Mesothelial cell of epicardium (in vitro differentiated cells): ENCODE measurements around the gene KRTCAP2. TPM values are rescaled to one million over a fixed set of nuclear protein-coding genes. Genes with fewer than 3 reads are reported as not detected.
A peak's percentile ranks its signal among the peaks of the same experiment; 100 is the strongest.

Source experiments
- DNase-seq, 2 experiments: peaks; one replicate each; pipeline ENCODE4 v3.0.0; 2021; ENCODE audit warnings: low spot score in 2 of 2; ENCODE audit not compliant: unreplicated experiment in 2 of 2
- H3K27ac Mint-ChIP-seq: 2 replicates; pipeline ENCODE4 v1.8.0; 2021; ENCODE audit warnings: mixed read lengths
- H3K27me3 Mint-ChIP-seq: 2 replicates; pipeline ENCODE4 v1.8.0; 2021; ENCODE audit warnings: low read depth, mixed read lengths
- H3K36me3 Mint-ChIP-seq: 2 replicates; pipeline ENCODE4 v1.8.0; 2021; ENCODE audit warnings: mixed read lengths
- H3K4me1 Mint-ChIP-seq: 2 replicates; pipeline ENCODE4 v1.8.0; 2021; ENCODE audit warnings: mixed read lengths
- H3K4me3 Mint-ChIP-seq: 2 replicates; pipeline ENCODE4 v1.8.0; 2021; ENCODE audit warnings: mild to moderate bottlenecking, moderate library complexity, mixed read lengths
- H3K9me3 Mint-ChIP-seq: 2 replicates; pipeline ENCODE4 v1.8.0; 2021; ENCODE audit warnings: mixed read lengths
- total RNA-seq: library from RNA; stranded (reverse); gene quantifications from 3 replicates; pipeline ENCODE4 v1.2.1, GENCODE V29; 2021
- TF ChIP-seq, protein P1 (sequence below): fragments of 200-600 bp; sonication (generic); IDR thresholded peaks from one replicate; pipeline ENCODE4 v1.5.0; 2021; ENCODE audit warnings: antibody characterized with exemption; ENCODE audit not compliant: unreplicated experiment

Gene KRTCAP2
- total RNA-seq, 1 donor from 2014 or later = 120 TPM

DNA sequence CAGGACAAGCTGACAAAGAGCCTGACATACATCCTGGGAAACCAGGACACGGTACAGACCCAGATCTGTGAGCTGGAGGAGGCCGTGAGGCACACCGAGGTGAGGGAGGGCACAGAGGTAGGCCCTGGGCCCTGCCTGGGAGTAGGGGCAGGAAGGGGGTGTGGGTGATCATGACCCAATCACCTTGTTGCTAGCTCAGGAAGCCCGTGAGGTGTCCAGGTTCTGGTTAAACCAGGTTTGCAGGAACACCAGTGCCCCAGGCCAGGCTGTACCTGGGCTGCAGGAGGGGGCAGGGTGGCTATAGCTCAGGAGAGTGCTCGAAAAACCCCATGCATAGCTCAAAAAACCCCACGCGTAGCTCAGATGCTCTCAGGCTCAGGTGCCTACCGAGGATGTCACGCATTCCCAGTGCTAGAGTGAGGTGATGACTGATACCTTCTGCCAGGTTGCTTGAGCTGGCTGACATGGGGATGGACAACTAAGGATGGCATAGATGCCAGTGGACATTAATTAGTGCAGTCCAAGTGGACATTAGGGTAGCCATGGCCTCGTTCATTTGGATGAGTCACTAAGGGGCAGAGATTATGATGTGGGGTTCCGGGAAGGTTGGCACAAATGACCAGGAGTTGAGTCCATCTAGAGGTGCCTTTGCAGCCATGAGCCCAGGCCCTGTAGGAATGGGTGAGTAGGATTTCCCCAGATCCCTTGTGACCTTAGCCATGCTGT lies 4.3 kb upstream of the KRTCAP2 start:
- DNase-seq = no peak
- TF ChIP-seq, protein P1, sequence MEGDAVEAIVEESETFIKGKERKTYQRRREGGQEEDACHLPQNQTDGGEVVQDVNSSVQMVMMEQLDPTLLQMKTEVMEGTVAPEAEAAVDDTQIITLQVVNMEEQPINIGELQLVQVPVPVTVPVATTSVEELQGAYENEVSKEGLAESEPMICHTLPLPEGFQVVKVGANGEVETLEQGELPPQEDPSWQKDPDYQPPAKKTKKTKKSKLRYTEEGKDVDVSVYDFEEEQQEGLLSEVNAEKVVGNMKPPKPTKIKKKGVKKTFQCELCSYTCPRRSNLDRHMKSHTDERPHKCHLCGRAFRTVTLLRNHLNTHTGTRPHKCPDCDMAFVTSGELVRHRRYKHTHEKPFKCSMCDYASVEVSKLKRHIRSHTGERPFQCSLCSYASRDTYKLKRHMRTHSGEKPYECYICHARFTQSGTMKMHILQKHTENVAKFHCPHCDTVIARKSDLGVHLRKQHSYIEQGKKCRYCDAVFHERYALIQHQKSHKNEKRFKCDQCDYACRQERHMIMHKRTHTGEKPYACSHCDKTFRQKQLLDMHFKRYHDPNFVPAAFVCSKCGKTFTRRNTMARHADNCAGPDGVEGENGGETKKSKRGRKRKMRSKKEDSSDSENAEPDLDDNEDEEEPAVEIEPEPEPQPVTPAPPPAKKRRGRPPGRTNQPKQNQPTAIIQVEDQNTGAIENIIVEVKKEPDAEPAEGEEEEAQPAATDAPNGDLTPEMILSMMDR = no peak
- H3K9me3 Mint-ChIP-seq = no peaks in the 10 kb centered on the region
- H3K4me3 Mint-ChIP-seq = no peak overlapping the region
- H3K36me3 Mint-ChIP-seq = no peaks in the 10 kb centered on the region
- H3K27ac Mint-ChIP-seq = no peak overlapping the region
- peaks cover 19% of the 10 kb centered on the region for H3K4me1 Mint-ChIP-seq
- peaks cover 11% of the 10 kb centered on the region for H3K27me3 Mint-ChIP-seq

DNA sequence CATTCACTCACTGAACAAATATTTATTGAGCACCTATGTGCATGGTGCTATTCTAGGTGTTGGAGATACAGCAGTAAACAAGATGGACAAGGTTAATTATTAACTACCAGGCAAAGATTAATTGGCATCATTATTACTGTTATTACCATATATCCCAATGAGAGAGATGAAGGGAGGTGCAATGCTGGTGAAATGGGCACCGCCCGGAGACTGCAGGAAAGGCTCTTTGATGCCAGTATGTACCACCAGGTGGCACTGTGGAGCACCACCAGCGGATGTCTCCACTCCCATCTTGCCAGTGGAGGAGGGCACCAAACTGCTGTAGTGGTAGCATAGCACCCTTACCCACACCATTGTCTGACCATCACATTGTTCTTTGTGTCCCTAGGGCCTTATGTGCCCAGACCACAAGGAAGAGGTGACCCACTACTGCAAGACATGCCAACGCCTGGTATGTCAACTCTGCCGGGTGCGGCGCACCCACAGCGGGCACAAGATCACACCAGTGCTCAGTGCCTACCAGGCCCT lies 3.5 kb upstream of the KRTCAP2 start:
- peak; percentile 71 to 86 for DNase-seq
- Mint-ChIP-seq H3K27ac (no peak overlapping the region), H3K27me3 (peaks cover 11% of the 10 kb centered on the region), H3K4me1 (peaks cover 26% of the 10 kb centered on the region), H3K9me3 (no peaks in the 10 kb centered on the region), H3K36me3 (no peaks in the 10 kb centered on the region), H3K4me3 (peak overlapping the region; percentile 4)
- TF ChIP-seq, protein P1 = peak; percentile 76

DNA sequence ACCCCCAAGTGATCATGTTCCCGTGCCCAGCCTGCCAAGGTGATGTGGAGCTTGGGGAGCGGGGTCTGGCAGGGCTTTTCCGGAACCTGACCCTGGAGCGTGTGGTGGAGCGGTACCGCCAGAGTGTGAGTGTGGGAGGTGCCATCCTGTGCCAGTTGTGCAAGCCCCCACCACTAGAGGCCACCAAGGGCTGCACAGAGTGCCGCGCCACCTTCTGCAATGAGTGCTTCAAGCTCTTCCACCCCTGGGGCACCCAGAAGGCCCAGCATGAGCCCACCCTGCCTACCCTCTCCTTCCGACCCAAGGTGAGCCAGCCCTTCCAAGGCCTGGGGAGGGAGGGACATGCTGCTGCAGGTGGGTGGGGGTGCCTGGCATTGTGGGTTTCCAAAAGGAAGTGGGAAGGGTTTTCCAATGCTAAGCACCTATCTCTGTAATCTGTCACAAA lies 2.8 kb upstream of the KRTCAP2 start:
- Mint-ChIP-seq H3K4me1 (peaks cover 26% of the 10 kb centered on the region), H3K27ac (no peak overlapping the region), H3K9me3 (no peaks in the 10 kb centered on the region), H3K27me3 (peaks cover 11% of the 10 kb centered on the region), H3K4me3 (no peak overlapping the region), H3K36me3 (no peaks in the 10 kb centered on the region)
- TF ChIP-seq, protein P1 = no peak
- DNase-seq = no peak

DNA sequence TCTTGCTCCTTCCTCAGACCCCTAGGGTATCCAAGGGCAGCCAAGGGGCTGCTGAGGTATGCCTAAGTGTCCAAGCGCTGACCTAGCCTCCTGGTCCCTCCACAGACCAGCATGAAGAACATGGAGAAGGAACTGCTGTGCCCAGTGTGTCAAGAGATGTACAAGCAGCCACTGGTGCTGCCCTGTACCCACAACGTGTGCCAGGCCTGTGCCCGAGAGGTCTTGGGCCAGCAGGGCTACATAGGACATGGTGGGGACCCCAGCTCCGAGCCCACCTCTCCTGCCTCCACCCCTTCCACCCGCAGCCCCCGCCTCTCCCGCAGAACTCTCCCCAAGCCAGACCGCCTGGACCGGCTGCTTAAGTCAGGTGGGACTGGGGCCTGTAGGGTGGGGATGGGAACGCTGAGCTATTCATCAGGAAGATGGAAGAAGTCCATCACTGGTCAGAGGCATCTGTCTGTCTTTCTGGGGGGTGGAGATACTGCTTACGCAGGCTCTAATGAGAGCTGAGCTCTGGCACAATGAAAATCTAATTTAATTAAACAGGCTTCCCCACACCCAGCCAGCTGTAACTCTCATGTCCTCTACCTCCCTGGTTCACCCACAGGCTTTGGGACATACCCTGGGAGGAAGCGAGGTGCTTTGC lies 2.3 kb upstream of the KRTCAP2 start:
- Mint-ChIP-seq H3K4me3 (peak overlapping the region; percentile 99), H3K36me3 (no peaks in the 10 kb centered on the region), H3K27ac (no peak overlapping the region), H3K4me1 (peaks cover 26% of the 10 kb centered on the region), H3K9me3 (no peaks in the 10 kb centered on the region), H3K27me3 (peaks cover 11% of the 10 kb centered on the region)
- TF ChIP-seq, protein P1 = no peak
- DNase-seq = no peak

DNA sequence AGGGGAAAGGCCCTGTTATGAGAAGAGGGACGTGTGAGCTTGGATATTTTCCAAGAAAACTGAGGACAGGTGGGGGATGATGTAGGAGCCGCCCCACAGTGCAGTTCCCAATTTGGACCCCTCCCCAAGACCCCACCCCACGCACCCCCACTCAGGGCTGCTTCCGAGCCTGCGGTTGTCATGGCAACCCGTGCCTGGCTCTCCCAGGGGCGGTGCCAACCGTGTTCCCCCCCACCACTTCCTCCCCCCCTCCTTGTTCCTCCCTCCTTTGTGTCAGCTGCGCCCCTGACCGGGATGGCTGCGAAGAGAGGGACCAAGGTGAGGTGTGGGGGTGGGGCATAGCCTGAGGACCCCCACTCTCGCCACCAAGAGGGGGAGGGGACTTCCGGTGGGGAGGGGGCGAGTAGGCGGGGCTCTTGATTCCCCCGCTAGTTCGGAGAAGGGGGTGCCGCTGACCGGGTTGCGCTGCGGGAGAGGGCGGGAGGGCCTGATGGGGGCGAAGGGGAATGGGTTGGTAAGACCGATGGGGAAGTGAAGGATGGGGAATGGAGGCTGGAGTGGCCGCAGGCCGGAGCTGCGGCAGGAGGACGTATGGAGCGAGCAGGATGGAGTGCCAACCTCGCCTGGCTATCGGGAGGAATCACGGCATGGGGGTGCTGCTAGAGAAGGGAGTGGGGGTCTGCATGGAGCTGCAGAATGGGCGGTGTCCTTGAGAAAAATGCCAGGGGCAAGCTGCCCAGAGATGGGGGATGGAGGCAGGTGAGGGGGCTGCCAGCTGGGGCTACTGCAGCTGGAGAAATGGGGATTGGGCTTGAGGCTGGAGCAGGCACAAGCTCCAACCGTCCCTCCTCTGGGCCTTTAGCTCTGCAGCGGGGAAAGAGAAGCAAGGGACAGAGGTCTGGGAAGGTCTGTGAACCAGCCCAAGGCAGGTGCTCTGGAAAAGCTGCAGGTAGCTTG lies 1.5 kb upstream of the KRTCAP2 start:
- TF ChIP-seq, protein P1 = no peak
- DNase-seq = peak in 1 of 2 experiments; percentile 40
- Mint-ChIP-seq H3K27ac (peak overlapping the region; percentile 44), H3K36me3 (peaks cover under 1% of the 10 kb centered on the region), H3K4me3 (peak overlapping the region; percentile 99), H3K4me1 (peaks cover 26% of the 10 kb centered on the region), H3K27me3 (peaks cover 11% of the 10 kb centered on the region), H3K9me3 (no peaks in the 10 kb centered on the region)
